Measurements from ENCODE around the gene SET.

The SET gene

GRCh38 chr9:128713941-128714573 lies 25.0 kb downstream of the SET start:
- Mint-ChIP-seq H3K4me1 (ENCODE audit: low read depth) (no peaks in the 10 kb centered on the region), H3K27me3 (no peaks in the 10 kb centered on the region), H3K27ac (no peak overlapping the region), H3K4me3 (no peak overlapping the region), H3K9me3 (no peaks in the 10 kb centered on the region), H3K36me3 (ENCODE audit: low read depth) (peaks cover 2% of the 10 kb centered on the region)
- no peak for DNase-seq

GRCh38 chr9:128714586-128715435 lies 25.8 kb downstream of the SET start:
- Mint-ChIP-seq H3K27me3 (no peaks in the 10 kb centered on the region), H3K9me3 (no peaks in the 10 kb centered on the region), H3K36me3 (ENCODE audit: low read depth) (peaks cover 6% of the 10 kb centered on the region), H3K4me1 (ENCODE audit: low read depth) (no peaks in the 10 kb centered on the region), H3K4me3 (no peak overlapping the region), H3K27ac (no peak overlapping the region)
- no peak for DNase-seq

GRCh38 chr9:128715436-128715750 lies 26.4 kb downstream of the SET start:
- Mint-ChIP-seq H3K27ac (no peak overlapping the region), H3K27me3 (no peaks in the 10 kb centered on the region), H3K4me1 (ENCODE audit: low read depth) (no peaks in the 10 kb centered on the region), H3K9me3 (no peaks in the 10 kb centered on the region), H3K36me3 (ENCODE audit: low read depth) (peaks cover 11% of the 10 kb centered on the region), H3K4me3 (no peak overlapping the region)
- no peak for DNase-seq

GRCh38 chr9:128716581-128717254 lies 27.7 kb downstream of the SET start:
- no peak for DNase-seq
- Mint-ChIP-seq H3K36me3 (ENCODE audit: low read depth) (peaks cover 23% of the 10 kb centered on the region), H3K9me3 (no peaks in the 10 kb centered on the region), H3K4me1 (ENCODE audit: low read depth) (no peaks in the 10 kb centered on the region), H3K27ac (no peak overlapping the region), H3K27me3 (no peaks in the 10 kb centered on the region), H3K4me3 (no peak overlapping the region)

GRCh38 chr9:128718047-128718446 lies 29.0 kb downstream of the SET start:
- peaks cover 12% of the 10 kb centered on the region for H3K4me1 Mint-ChIP-seq (ENCODE audit: low read depth)
- H3K4me3 Mint-ChIP-seq = no peak overlapping the region
- no peak overlapping the region for H3K27ac Mint-ChIP-seq
- no peaks in the 10 kb centered on the region for H3K9me3 Mint-ChIP-seq
- no peak for DNase-seq
- H3K36me3 Mint-ChIP-seq (ENCODE audit: low read depth) = peaks cover 29% of the 10 kb centered on the region
- H3K27me3 Mint-ChIP-seq = no peaks in the 10 kb centered on the region

GRCh38 chr9:128718475-128718874 lies 29.5 kb downstream of the SET start:
- Mint-ChIP-seq H3K27me3 (no peaks in the 10 kb centered on the region), H3K36me3 (ENCODE audit: low read depth) (peaks cover 30% of the 10 kb centered on the region), H3K4me1 (ENCODE audit: low read depth) (peaks cover 14% of the 10 kb centered on the region), H3K4me3 (no peak overlapping the region), H3K27ac (no peak overlapping the region), H3K9me3 (no peaks in the 10 kb centered on the region)
- DNase-seq = no peak

- Mint-ChIP-seq H3K4me3 (no peak overlapping the region), H3K4me1 (ENCODE audit: low read depth) (peaks cover 27% of the 10 kb centered on the region)
- no peak for DNase-seq
These were observed 31.0 kb downstream of the SET start for GRCh38 chr9:128719919-128720605.

GRCh38 chr9:128720841-128721486 lies 31.9 kb downstream of the SET start:
- DNase-seq = no peak
- Mint-ChIP-seq H3K4me3 (no peak overlapping the region), H3K4me1 (ENCODE audit: low read depth) (peaks cover 32% of the 10 kb centered on the region), H3K27ac (peak overlapping the region; percentile 37), H3K9me3 (no peaks in the 10 kb centered on the region), H3K36me3 (ENCODE audit: low read depth) (peaks cover 39% of the 10 kb centered on the region), H3K27me3 (no peaks in the 10 kb centered on the region)

More at GRCh38 chr9:128719919-128720605, 31.0 kb downstream of the SET start:
- no peak overlapping the region for H3K27ac Mint-ChIP-seq
- no peaks in the 10 kb centered on the region for H3K9me3 Mint-ChIP-seq
- peaks cover 39% of the 10 kb centered on the region for H3K36me3 Mint-ChIP-seq (ENCODE audit: low read depth)
- no peaks in the 10 kb centered on the region for H3K27me3 Mint-ChIP-seq

GRCh38 chr9:128721487-128722010 lies 32.5 kb downstream of the SET start:
- Mint-ChIP-seq H3K27ac (no peak overlapping the region), H3K4me1 (ENCODE audit: low read depth) (peaks cover 35% of the 10 kb centered on the region), H3K4me3 (peak overlapping the region; percentile 33), H3K9me3 (no peaks in the 10 kb centered on the region), H3K36me3 (ENCODE audit: low read depth) (peaks cover 39% of the 10 kb centered on the region), H3K27me3 (no peaks in the 10 kb centered on the region)
- DNase-seq = no peak

GRCh38 chr9:128722380-128723351 lies 33.6 kb downstream of the SET start:
- Mint-ChIP-seq H3K4me1 (ENCODE audit: low read depth) (peaks cover 38% of the 10 kb centered on the region), H3K36me3 (ENCODE audit: low read depth) (peaks cover 39% of the 10 kb centered on the region), H3K27me3 (no peaks in the 10 kb centered on the region), H3K27ac (peak overlapping the region; percentile 86), H3K9me3 (no peaks in the 10 kb centered on the region), H3K4me3 (peak overlapping the region; percentile 86)
- DNase-seq = no peak

- peaks cover 39% of the 10 kb centered on the region for H3K36me3 Mint-ChIP-seq (ENCODE audit: low read depth)
- H3K4me3 Mint-ChIP-seq = peak overlapping the region; percentile 86
- H3K9me3 Mint-ChIP-seq = no peaks in the 10 kb centered on the region
- no peak for DNase-seq
- H3K4me1 Mint-ChIP-seq (ENCODE audit: low read depth) = peaks cover 39% of the 10 kb centered on the region
- no peaks in the 10 kb centered on the region for H3K27me3 Mint-ChIP-seq
- H3K27ac Mint-ChIP-seq = peak overlapping the region; percentile 86
These were observed 34.4 kb downstream of the SET start for GRCh38 chr9:128723352-128723865.

GRCh38 chr9:128723866-128724743 lies 35.1 kb downstream of the SET start, which contains the start of gene ZDHHC12:
Gene ZDHHC12, minus strand, starts transcription at chr9:128724127. Its CDS starts 34 bp downstream, at chr9:128724093.
- Mint-ChIP-seq H3K4me3 (peak within 1 kb of the TSS; percentile 86), H3K27me3 (no peaks in the 10 kb centered on the region), H3K36me3 (ENCODE audit: low read depth) (peaks cover 39% of the 10 kb centered on the region), H3K27ac (peak within 1 kb of the TSS; percentile 94), H3K9me3 (no peaks in the 10 kb centered on the region), H3K4me1 (ENCODE audit: low read depth) (peaks cover 39% of the 10 kb centered on the region)
- peak; percentile 98 for DNase-seq

Measured in activated T-cell treated with anti-CD3 and anti-CD28 coated beads, Interleukin-2, amount 50 U/mL, for 24 hours (primary cell).